Chondrocyte (in vitro differentiated cells): ENCODE measurements around the gene NARF. TPM values are rescaled to one million over a fixed set of nuclear protein-coding genes. Genes with fewer than 3 reads are reported as not detected.

ENCODE experiments used
- DNase-seq: peaks from one replicate; pipeline ENCODE4 v3.0.0; 2021; ENCODE audit warnings: mixed read lengths, low spot score
- H3K27ac Mint-ChIP-seq: one replicate; pipeline ENCODE4 v1.8.0; 2021; ENCODE audit warnings: mild to moderate bottlenecking, moderate library complexity, mixed read lengths; ENCODE audit not compliant: unreplicated experiment
- H3K27me3 Mint-ChIP-seq: 2 replicates; pipeline ENCODE4 v1.8.0; 2021; ENCODE audit warnings: low read depth, mixed read lengths
- H3K36me3 Mint-ChIP-seq: 2 replicates; pipeline ENCODE4 v1.8.0; 2021; ENCODE audit warnings: low read depth, mixed read lengths
- H3K4me1 Mint-ChIP-seq: 2 replicates; pipeline ENCODE4 v1.8.0; 2021; ENCODE audit warnings: low read depth, mild to moderate bottlenecking, mixed read lengths
- H3K4me3 Mint-ChIP-seq: one replicate; pipeline ENCODE4 v1.8.0; 2021; ENCODE audit warnings: mild to moderate bottlenecking, moderate library complexity, mixed read lengths; ENCODE audit not compliant: unreplicated experiment
- H3K9me3 Mint-ChIP-seq: 2 replicates; pipeline ENCODE4 v1.8.0; 2021; ENCODE audit warnings: low read depth, mixed read lengths
- CTCF ChIP-seq: fragments of 200-600 bp; sonication (generic); IDR thresholded peaks from 2 replicates; pipeline ENCODE4 v1.5.0; 2021; ENCODE audit warnings: antibody characterized with exemption, mild to moderate bottlenecking, moderate library complexity
- total RNA-seq: library from RNA; stranded (reverse); gene quantifications from 3 replicates; pipeline ENCODE4 v1.2.1, GENCODE V29; 2021

NARF gene
- total RNA-seq, 1 donor from 2014 or later, result 68.9 TPM

- Mint-ChIP-seq H3K9me3 (no peaks in the 10 kb centered on the region), H3K36me3 (peaks cover 35% of the 10 kb centered on the region), H3K27me3 (no peaks in the 10 kb centered on the region), H3K4me3 (no peak overlapping the region), H3K4me1 (no peaks in the 10 kb centered on the region), H3K27ac (no peak overlapping the region)
- TF ChIP-seq CTCF, result no peak
- DNase-seq, result no peak
Measured at GRCh38 chr17:82470065-82470464, 11.5 kb downstream of the NARF start.

GRCh38 chr17:82474223-82475010 is 15.9 kb downstream of the NARF start:
- no peak for TF ChIP-seq CTCF
- Mint-ChIP-seq H3K4me1 (peaks cover 3% of the 10 kb centered on the region), H3K9me3 (no peaks in the 10 kb centered on the region), H3K36me3 (peaks cover 25% of the 10 kb centered on the region), H3K27me3 (no peaks in the 10 kb centered on the region), H3K27ac (no peak overlapping the region), H3K4me3 (no peak overlapping the region)
- no peak for DNase-seq

- Mint-ChIP-seq H3K4me1 (peaks cover 3% of the 10 kb centered on the region), H3K27me3 (no peaks in the 10 kb centered on the region), H3K4me3 (no peak overlapping the region), H3K36me3 (peaks cover 22% of the 10 kb centered on the region), H3K9me3 (no peaks in the 10 kb centered on the region), H3K27ac (no peak overlapping the region)
- no peak for TF ChIP-seq CTCF
- no peak for DNase-seq
Measured at GRCh38 chr17:82475458-82475857, 16.9 kb downstream of the NARF start.

GRCh38 chr17:82477934-82478333 is 19.4 kb downstream of the NARF start:
- peaks cover 19% of the 10 kb centered on the region for H3K36me3 Mint-ChIP-seq

GRCh38 chr17:82479602-82480001 is 21.1 kb downstream of the NARF start:
- peaks cover 21% of the 10 kb centered on the region for H3K36me3 Mint-ChIP-seq
- no peak overlapping the region for H3K4me3 Mint-ChIP-seq
- DNase-seq, result no peak
- peaks cover 3% of the 10 kb centered on the region for H3K4me1 Mint-ChIP-seq
- no peaks in the 10 kb centered on the region for H3K9me3 Mint-ChIP-seq
- H3K27ac Mint-ChIP-seq, result no peak overlapping the region
- no peak for TF ChIP-seq CTCF
- no peaks in the 10 kb centered on the region for H3K27me3 Mint-ChIP-seq

More at GRCh38 chr17:82477934-82478333, 19.4 kb downstream of the NARF start:
- Mint-ChIP-seq H3K4me3 (no peak overlapping the region), H3K27ac (no peak overlapping the region), H3K4me1 (peaks cover 3% of the 10 kb centered on the region), H3K9me3 (no peaks in the 10 kb centered on the region), H3K27me3 (no peaks in the 10 kb centered on the region)
- DNase-seq, result no peak
- no peak for TF ChIP-seq CTCF
